ENCODE measurements around the gene WWOX.

The WWOX gene

GRCh38 chr16:78909226-78909625 lies 809.8 kb downstream of the WWOX start:
- DNase-seq (ENCODE audit: extremely low read depth in 1 of 2, low read depth in 1 of 2), result no peak

- no peak for DNase-seq (ENCODE audit: extremely low read depth in 1 of 2, low read depth in 1 of 2)
Observed at GRCh38 chr16:78915811-78916345, 816.4 kb downstream of the WWOX start.

GRCh38 chr16:78916928-78917545 lies 817.6 kb downstream of the WWOX start:
- DNase-seq (ENCODE audit: extremely low read depth in 1 of 2, low read depth in 1 of 2), result no peak

GRCh38 chr16:78918805-78919305 lies 819.4 kb downstream of the WWOX start:
- DNase-seq (ENCODE audit: extremely low read depth in 1 of 2, low read depth in 1 of 2), result no peak

GRCh38 chr16:78919852-78920251 lies 820.4 kb downstream of the WWOX start:
- no peak for DNase-seq (ENCODE audit: extremely low read depth in 1 of 2, low read depth in 1 of 2)

- DNase-seq (ENCODE audit: extremely low read depth in 1 of 2, low read depth in 1 of 2), result no peak
Observed at GRCh38 chr16:78920621-78921020, 821.2 kb downstream of the WWOX start.

- peak in 1 of 2 donors; percentile 5 for DNase-seq (ENCODE audit: extremely low read depth in 1 of 2, low read depth in 1 of 2)
Observed at GRCh38 chr16:78925083-78925767, 825.8 kb downstream of the WWOX start.

- no peak for DNase-seq (ENCODE audit: extremely low read depth in 1 of 2, low read depth in 1 of 2)
Observed at GRCh38 chr16:78926723-78927210, 827.3 kb downstream of the WWOX start.

GRCh38 chr16:78927766-78928165 lies 828.3 kb downstream of the WWOX start:
- DNase-seq (ENCODE audit: extremely low read depth in 1 of 2, low read depth in 1 of 2), result no peak

- DNase-seq (ENCODE audit: extremely low read depth in 1 of 2, low read depth in 1 of 2), result no peak
Observed at GRCh38 chr16:78929841-78930240, 830.4 kb downstream of the WWOX start.

GRCh38 chr16:78930561-78930960 lies 831.1 kb downstream of the WWOX start:
- DNase-seq (ENCODE audit: extremely low read depth in 1 of 2, low read depth in 1 of 2), result no peak

GRCh38 chr16:78931267-78931666 lies 831.8 kb downstream of the WWOX start:
- no peak for DNase-seq (ENCODE audit: extremely low read depth in 1 of 2, low read depth in 1 of 2)

- DNase-seq (ENCODE audit: extremely low read depth in 1 of 2, low read depth in 1 of 2), result no peak
Observed at GRCh38 chr16:78931678-78932077, 832.2 kb downstream of the WWOX start.

GRCh38 chr16:78932355-78932943 lies 833.0 kb downstream of the WWOX start:
- no peak for DNase-seq (ENCODE audit: extremely low read depth in 1 of 2, low read depth in 1 of 2)

- DNase-seq (ENCODE audit: extremely low read depth in 1 of 2, low read depth in 1 of 2), result no peak
Observed at GRCh38 chr16:78936060-78936459, 836.6 kb downstream of the WWOX start.

- no peak for DNase-seq (ENCODE audit: extremely low read depth in 1 of 2, low read depth in 1 of 2)
Observed at GRCh38 chr16:78939597-78939996, 840.1 kb downstream of the WWOX start.

- no peak for DNase-seq (ENCODE audit: extremely low read depth in 1 of 2, low read depth in 1 of 2)
Observed at GRCh38 chr16:78942625-78943245, 843.3 kb downstream of the WWOX start.

- no peak for DNase-seq (ENCODE audit: extremely low read depth in 1 of 2, low read depth in 1 of 2)
Observed at GRCh38 chr16:78945336-78945735, 845.9 kb downstream of the WWOX start.

GRCh38 chr16:78946556-78946955 lies 847.1 kb downstream of the WWOX start:
- DNase-seq (ENCODE audit: extremely low read depth in 1 of 2, low read depth in 1 of 2), result no peak

GRCh38 chr16:78950768-78951167 lies 851.3 kb downstream of the WWOX start:
- DNase-seq (ENCODE audit: extremely low read depth in 1 of 2, low read depth in 1 of 2), result no peak

GRCh38 chr16:78952630-78953029 lies 853.2 kb downstream of the WWOX start:
- no peak for DNase-seq (ENCODE audit: extremely low read depth in 1 of 2, low read depth in 1 of 2)

Data from stimulated activated CD8-positive, alpha-beta memory T cell treated with anti-CD3 and anti-CD28 coated beads, Interleukin-7, amount 100 ng/mL, for 48 hours (primary cell).